Peyer's patch (tissue), 4 donors: ENCODE data around the gene MYO18B. TPM values are rescaled to one million over a fixed set of nuclear protein-coding genes. Genes with fewer than 3 reads are reported as not detected.

ENCODE experiments used
- DNase-seq, 3 donors: peaks; one replicate each; pipeline ENCODE4 v3.0.0-alpha.2; 2017 to 2019
- H3K27ac ChIP-seq, 4 donors: fragments of 200-600 bp; sonication (generic); one replicate each; pipeline ENCODE4 v1.5.1; 2016 to 2019
- H3K27me3 ChIP-seq, 2 donors: fragments of 200-600 bp; sonication (generic); one replicate each; pipeline ENCODE4 v1.5.1; 2019
- H3K36me3 ChIP-seq, 3 donors: fragments of 200-600 bp; sonication (generic); one replicate each; pipeline ENCODE4 v1.5.1; 2016 to 2019
- H3K4me1 ChIP-seq, 4 donors: fragments of 200-600 bp; sonication (generic); one replicate each; pipeline ENCODE4 v1.5.1; 2016 to 2019
- H3K4me3 ChIP-seq, 4 donors: fragments of 200-600 bp; sonication (generic); 1 replicate in 3 of 4; 2 replicates in 1 of 4; pipeline ENCODE4 v1.5.1; 2016 to 2019; ENCODE audit warnings: mild to moderate bottlenecking in 1 of 4
- H3K9me3 ChIP-seq, 4 donors: fragments of 200-600 bp; sonication (generic); one replicate each; pipeline ENCODE4 v1.5.1; 2016 to 2019; ENCODE audit warnings: mild to moderate bottlenecking in 1 of 4
- CTCF ChIP-seq, 6 experiments: fragments of 450-650 bp in 4 of 6; fragments of 200-600 bp in 2 of 6; sonication (generic) in 1 of 6; IDR thresholded peaks; one replicate each; pipeline ENCODE4 v1.5.1; 2017 to 2019; ENCODE audit warnings: antibody characterized with exemption in 6 of 6, mild to moderate bottlenecking in 3 of 6, moderate library complexity in 1 of 6
- POLR2A ChIP-seq, 2 donors: fragments of 450-650 bp; IDR thresholded peaks; one replicate each; pipeline ENCODE4 v1.5.1; 2017; ENCODE audit warnings: antibody characterized with exemption in 2 of 2, mild to moderate bottlenecking in 2 of 2, moderate library complexity in 2 of 2
- total RNA-seq, 4 donors: library from RNA; depleted of rRNA; stranded (reverse); fragments of >200 nt; gene quantifications; one replicate each; pipeline ENCODE4 v1.1.0, GENCODE V29; 2016

MYO18B gene
- total RNA-seq, 4 donors from 2014 or later, result 0.28 to 0.83 TPM; not detected in 2

- H3K4me1 ChIP-seq, result no peaks in the 10 kb centered on the region
- no peaks in the 10 kb centered on the region for H3K36me3 ChIP-seq
- no peaks in the 10 kb centered on the region for H3K9me3 ChIP-seq
- no peak overlapping the region for H3K27ac ChIP-seq
- no peaks in the 10 kb centered on the region for H3K27me3 ChIP-seq
- DNase-seq, result peak in 1 of 3 donors; percentile 34
- H3K4me3 ChIP-seq, result no peak overlapping the region
- TF ChIP-seq CTCF (IDR thresholded peaks at IDR 0.05), result no peak
- no peak for TF ChIP-seq POLR2A (IDR thresholded peaks at IDR 0.05)
Observed at GRCh38 chr22:25739659-25740344, 2.2 kb upstream of the MYO18B start.

GRCh38 chr22:25742918-25743708 is 1.1 kb downstream of the MYO18B start:
- Histone ChIP-seq H3K4me1 (no peaks in the 10 kb centered on the region), H3K9me3 (no peaks in the 10 kb centered on the region), H3K36me3 (no peaks in the 10 kb centered on the region), H3K27ac (no peak overlapping the region), H3K27me3 (no peaks in the 10 kb centered on the region), H3K4me3 (no peak overlapping the region)
- DNase-seq, result no peak
- no peak for TF ChIP-seq CTCF (IDR thresholded peaks at IDR 0.05)
- no peak for TF ChIP-seq POLR2A (IDR thresholded peaks at IDR 0.05)

- DNase-seq, result no peak
- Histone ChIP-seq H3K27ac (no peak overlapping the region), H3K9me3 (no peaks in the 10 kb centered on the region), H3K27me3 (no peaks in the 10 kb centered on the region), H3K4me1 (no peaks in the 10 kb centered on the region), H3K36me3 (no peaks in the 10 kb centered on the region), H3K4me3 (no peak overlapping the region)
- TF ChIP-seq CTCF (IDR thresholded peaks at IDR 0.05) (no peak), POLR2A (IDR thresholded peaks at IDR 0.05) (no peak)
Observed at GRCh38 chr22:25744694-25745093, 2.7 kb downstream of the MYO18B start.

GRCh38 chr22:25745341-25746011 is 3.5 kb downstream of the MYO18B start:
- Histone ChIP-seq H3K9me3 (no peaks in the 10 kb centered on the region), H3K36me3 (no peaks in the 10 kb centered on the region), H3K4me1 (no peaks in the 10 kb centered on the region), H3K4me3 (no peak overlapping the region), H3K27ac (peak overlapping the region in 1 of 4 donors; percentile 60), H3K27me3 (no peaks in the 10 kb centered on the region)
- TF ChIP-seq POLR2A (IDR thresholded peaks at IDR 0.05) (no peak), CTCF (IDR thresholded peaks at IDR 0.05) (no peak)
- DNase-seq, result no peak

GRCh38 chr22:25746012-25746373 is 4.0 kb downstream of the MYO18B start:
- Histone ChIP-seq H3K27me3 (no peaks in the 10 kb centered on the region), H3K4me1 (no peaks in the 10 kb centered on the region), H3K36me3 (no peaks in the 10 kb centered on the region), H3K4me3 (no peak overlapping the region), H3K27ac (peak overlapping the region in 1 of 4 donors; percentile 60), H3K9me3 (no peaks in the 10 kb centered on the region)
- no peak for DNase-seq
- TF ChIP-seq CTCF (IDR thresholded peaks at IDR 0.05), result no peak
- no peak for TF ChIP-seq POLR2A (IDR thresholded peaks at IDR 0.05)
